Measurements from ENCODE around the gene TIMM44.

- TF ChIP-seq CTCF (IDR thresholded peaks at IDR 0.05; ENCODE audit: low read depth, low read length) (peak; percentile 69), POLR2A (IDR thresholded peaks at IDR 0.05; ENCODE audit: extremely low read depth, insufficient read length) (peak; percentile 98), MAX (IDR thresholded peaks at IDR 0.05; ENCODE audit: low read depth, low read length) (peak; percentile 99)
These were observed 40.0 kb downstream of the TIMM44 start, which contains the start of gene MAP2K7 for GRCh38 chr19:7903244-7904073.
